SKM-1 treated with dmso at 0.1 percent for 144 hours (cell line): ENCODE data around the gene OXSM.

Experiments used
- DNase-seq: peaks from one replicate; lab custom pipeline; 2025; ENCODE audit not compliant: unreplicated experiment; lab: John Stamatoyannopoulos, UW

Gene OXSM

DNA sequence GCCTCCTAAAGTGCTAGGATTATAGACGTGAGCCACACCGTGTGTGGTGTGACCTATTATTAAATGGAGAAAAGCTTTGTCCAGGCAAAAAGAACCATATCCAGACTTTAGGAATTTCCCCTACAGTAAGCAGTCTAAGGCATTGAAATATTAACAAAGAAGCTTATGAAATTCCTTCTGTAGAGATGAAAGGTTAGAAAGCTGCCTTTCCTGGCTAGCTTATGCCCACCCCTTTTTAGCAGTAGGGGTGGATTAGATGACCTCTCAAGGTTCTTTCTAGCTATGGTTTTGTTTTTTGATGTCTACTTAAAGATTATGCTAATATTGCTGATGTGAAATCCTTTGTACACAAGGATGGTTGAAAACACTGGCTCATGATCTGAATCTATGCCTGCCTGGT, 13.9 kb downstream of the OXSM start:
- no peak for DNase-seq

DNA sequence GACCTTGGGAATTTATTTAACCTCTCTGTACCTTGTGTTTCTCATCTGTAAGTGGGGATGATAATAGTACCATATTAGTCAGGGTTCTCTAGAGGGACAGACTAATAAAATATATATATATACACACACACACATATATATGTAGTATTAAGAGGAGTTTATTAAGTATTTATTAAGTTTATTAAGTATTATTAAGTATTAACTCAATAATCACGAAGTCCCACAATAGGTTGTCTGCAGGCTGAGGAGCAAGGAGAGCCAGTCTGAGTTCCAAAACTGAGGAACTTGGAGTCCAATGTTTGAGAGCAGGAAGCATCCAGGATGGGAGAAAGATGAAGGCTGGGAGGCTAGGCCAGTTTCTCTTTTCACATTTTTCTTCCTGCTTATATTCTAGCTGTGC, 14.8 kb downstream of the OXSM start:
- no peak for DNase-seq

DNA sequence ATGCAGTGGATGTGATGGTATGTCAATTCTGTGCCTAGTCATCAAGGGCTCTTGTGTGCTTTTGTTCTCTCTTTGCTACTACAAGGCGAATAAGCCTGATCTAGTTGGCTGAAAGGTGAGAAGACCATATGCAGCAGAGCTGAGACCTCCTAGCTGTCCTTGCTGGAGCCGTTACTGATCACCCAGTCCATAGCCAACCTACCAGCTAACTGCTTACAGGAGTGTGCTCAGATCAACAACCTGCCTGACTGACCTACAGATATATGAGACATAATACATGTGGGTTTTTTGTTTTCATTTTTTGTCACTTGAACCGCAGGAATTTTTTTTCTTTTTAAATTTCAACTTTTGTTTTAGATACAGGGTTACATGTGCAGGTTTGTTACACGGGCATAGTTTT, 22.8 kb downstream of the OXSM start:
- DNase-seq, result no peak

DNA sequence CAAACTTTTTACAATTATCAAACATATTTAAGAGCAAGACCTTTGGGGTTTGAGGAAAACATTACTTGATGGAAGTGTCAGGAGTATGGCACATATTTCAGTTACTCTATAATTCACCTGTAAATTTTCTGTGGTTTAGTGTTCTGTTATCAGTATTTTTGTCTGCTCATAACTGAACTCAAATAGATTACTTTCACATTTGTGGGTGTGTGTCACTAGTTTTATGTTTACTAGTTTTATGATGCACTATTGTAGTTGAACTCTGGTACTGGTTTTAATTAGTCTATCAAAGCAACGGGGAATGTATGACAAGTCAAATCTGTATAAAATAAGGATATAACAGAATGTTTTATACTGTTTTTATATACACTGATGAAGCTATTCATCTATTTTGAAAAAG, 27.2 kb downstream of the OXSM start:
- no peak for DNase-seq

DNA sequence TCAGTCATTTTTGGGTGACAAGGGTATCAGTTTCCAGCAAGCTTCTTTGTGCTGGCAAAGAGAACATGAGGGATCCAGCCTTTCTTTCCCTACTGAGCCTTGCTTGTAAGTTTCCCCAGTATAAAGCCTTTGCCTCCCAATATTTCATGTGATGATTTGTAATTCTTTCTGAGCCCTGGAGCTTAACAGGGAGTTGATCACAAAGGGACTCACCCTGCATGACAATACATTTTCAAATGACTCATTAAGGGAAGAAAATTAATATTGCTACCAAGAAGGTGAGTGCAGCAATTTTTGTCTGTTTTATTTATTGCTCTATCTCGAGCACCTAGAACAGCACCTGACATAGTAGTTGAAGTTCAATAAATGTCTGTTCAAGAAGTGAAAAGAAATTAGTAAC, 27.7 kb downstream of the OXSM start:
- DNase-seq, result no peak

DNA sequence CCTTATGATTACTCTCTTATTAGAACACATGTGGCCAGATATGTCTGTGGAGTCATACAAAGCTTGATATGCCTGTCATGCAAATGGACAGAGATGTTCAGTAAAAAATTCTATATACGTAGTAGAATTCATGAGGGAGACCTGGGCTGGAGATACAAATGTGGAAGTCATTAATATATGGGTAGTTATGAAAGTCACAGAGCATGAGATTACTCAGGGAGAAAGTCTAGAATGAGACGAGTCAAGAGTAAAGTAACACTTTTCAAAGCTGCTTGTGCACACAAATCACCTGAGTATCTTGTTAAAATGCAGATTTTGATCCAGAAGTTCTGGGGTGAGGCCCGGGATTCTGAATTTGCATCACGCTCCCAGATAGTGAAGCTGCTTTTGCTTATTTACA, 28.4 kb downstream of the OXSM start:
- DNase-seq, result no peak

DNA sequence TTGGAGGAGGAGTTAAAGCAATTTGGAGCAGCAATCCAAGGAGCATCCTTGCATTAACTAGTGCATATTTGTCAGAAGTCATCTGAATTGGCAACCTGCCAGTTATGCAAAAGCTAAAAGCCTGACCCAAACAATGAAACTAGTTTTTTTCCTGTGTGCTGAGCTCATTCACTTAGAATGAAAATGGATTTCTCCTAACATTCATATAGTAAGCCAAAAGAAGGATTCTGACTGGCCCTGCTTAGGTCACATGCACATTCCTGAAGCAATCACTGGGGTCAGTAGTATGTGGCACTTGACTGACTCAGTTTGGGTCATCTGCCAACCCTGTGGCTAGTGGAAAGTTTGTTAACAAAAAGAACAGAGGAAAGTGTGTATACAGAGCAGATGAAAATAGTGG, 30.5 kb downstream of the OXSM start:
- DNase-seq, result no peak

DNA sequence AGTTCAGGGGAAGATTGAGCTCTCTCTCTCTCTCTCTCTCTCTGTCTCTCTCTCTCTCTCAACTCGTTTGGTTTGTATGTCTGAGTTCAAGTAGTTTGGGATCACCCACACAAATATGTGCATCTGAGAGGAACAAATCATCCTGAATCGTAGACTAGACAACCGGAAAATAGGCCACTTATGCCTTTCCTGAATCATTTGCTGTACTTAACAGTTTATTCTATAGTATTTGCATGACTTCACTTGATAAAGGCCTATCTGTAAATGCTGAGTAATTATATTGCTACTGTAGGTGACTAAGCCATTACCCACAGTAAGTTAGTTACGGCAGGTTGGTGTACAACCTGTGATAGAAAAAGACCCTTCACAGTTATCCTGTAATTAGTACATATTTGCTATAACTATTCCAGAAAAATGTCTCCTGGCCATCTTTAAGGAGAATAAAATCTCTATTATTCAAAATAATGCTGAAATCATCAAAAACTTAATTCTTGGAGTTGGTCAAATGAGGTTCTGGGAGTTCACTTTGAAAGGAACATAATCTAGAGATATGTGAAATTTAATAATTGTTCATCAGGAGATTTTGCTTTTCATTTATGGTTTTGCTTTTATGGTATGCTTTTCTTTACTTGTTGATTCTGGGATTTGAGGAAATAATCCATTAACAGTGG, 31.1 kb downstream of the OXSM start:
- DNase-seq, result no peak

DNA sequence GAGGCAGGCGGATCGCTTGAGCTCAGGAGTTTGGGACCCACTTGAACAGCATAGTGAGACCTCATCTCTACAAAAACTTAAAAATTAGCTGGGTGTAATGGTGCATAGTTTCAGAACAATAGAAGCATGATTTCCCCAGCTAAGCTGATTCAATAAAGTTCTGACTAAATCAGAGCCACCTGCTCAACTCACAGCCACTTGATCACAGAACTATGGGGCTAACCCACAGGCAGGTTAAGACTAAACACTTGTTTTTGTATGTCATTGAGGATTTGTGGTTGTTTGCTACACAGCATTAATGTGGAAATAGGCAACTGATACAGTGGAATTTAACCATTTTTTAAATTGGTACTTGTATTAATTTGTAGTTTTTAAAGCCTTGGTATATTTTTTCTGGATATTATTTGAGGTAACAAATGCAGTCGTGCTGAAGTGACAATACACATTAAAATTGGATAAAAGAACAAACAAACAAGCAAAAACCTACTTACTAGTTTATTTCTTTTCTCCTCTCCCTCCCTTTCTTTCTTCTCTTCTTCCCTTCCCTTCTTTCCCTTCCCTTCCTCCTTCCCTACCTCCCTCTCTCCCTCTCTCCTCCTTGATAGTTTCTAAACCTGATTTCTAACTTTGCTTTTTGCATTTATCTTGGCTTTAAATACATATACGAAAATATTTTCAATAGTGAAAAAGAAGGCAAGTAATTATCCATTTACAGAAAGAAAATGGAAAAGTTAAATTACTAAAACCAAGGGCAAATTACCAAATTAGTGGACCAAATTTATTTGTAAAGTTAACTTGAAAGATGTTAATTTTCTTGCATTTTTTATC, 32.1 kb downstream of the OXSM start:
- no peak for DNase-seq

DNA sequence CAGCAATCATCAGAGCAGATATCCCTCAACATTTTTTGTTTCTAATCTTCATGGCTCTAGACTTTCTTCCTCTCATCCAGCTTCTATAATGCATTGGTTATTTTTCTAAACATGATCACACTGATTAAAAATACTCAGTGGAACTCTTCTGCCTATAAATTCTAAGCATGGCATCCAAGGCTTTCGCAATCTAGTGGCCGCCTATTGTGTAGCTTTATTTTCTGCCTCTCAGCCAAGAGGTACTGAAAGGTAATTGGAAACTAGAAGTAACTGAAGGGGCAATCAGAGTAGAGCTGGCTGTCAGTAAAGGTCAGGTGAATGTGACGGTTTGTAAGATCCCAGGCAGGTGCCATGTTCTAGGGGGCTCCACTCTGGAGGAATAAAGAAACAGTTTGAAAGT, 33.4 kb downstream of the OXSM start:
- no peak for DNase-seq

DNA sequence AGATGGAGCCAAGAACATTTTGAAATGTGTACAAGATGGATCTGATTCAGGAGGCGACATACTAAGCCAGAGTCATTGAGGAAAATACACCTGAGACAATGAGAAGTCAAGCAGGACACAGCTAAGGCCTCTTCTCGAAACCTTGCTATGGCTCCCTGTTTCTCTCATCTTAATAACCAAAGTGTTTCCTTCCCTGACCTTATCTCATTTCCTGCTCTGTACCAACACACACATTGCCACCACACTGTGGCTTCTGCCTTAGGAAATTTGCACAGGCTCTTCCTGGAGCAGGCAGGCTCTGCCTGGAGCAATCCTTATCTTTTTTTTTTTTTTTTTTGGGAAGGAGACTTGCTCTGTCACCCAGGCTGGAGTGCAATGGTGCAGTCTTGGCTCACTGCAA, 36.6 kb downstream of the OXSM start:
- no peak for DNase-seq

DNA sequence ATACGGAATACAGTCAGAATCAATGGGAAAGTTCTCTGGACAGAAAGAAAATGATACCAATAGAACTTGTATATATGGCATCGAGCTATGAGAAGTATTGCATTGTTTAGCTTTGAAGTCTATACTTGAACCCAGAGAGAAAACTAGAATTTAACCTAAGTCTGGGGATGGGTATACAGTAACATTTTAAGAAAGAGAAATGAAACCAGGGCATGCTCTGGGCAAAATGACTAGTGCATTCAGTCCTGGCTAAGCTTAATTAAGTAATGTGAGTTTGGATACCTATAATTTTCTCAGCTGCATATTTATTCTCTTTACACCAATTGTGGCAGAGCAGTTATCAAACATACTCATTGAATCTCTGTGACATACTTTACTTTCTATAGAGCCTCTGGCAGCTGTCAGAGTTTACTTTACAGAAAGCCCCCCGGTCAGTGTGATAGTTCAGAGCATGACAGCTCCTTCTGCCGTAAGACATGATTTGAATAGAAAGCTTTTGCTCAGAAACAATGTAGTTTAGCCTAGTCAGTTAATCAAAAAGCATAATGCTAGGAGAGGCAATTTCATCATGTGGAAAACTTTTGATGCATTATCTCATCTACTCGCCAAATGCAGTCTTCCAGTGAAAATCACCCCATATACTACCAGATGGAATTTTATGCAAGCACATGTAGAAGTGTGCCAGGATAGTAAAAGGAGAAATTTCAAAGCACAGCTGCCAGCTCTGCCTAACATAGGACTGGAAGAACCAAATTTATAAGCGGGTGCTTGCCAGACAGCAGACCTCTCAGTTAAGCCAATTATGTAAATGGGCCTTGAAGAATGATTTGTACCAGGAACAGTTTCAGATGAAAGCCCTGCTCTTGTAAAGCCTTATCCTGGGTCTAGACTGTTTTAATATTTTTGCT, 40.7 kb downstream of the OXSM start:
- no peak for DNase-seq

DNA sequence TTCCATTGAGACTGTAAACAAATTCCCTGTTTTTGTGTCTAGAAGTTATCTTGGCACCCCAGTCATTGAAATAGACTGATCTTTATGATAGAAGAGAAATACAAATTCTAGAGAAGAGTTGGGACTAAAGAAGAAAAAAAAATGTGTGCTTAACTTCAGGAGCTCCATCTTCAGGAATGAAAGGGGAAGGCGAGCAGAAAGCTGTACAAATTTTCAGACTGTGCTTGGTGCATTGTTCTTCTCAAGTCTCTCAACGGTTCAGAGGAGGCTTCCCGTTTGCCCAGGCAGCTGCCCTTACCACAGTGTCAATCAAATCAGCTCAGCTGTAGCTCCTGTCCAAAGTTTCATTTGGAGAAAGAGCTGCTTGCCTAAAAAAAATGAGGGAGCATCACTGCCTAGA, 41.7 kb downstream of the OXSM start:
- peak; percentile 40 for DNase-seq

DNA sequence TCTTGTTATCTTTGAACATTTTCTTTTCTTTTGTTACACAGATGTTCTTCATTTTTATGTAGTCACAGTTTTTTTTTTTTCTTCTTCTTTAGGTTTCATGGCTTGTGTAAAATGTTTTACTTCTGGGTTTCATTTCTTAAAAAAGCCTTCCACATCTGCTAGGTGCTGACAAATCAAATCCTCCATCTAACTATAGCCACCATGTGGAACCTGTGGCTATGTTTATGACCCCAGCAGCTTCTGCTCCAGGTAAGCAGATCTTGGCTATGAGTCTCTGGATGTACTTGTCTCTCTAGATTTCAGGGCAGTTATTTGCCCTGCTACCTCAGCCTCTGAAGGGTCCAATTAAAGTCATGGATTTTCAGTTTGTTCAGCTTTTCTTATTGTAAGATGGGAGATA, 44.5 kb downstream of the OXSM start:
- DNase-seq, result no peak

DNA sequence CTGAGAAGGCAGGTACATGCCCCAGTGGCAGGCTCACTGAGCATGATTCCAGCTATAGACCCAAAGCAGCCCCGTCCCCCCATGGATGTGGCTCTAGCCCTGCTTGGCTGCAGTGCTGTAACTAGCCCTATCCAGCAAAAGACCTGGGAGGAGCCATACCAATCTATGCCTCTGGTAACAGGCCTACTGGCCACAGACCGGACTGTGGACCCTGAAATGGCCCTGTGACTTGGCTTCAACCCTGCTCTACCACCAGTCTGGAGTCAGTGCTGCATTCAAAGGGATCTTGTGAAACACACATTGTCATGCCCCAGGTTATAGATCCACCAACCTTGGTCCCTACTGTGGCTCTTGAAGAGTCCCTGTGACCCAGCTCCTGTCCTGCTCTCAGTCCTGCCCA, 46.7 kb downstream of the OXSM start:
- DNase-seq, result no peak

DNA sequence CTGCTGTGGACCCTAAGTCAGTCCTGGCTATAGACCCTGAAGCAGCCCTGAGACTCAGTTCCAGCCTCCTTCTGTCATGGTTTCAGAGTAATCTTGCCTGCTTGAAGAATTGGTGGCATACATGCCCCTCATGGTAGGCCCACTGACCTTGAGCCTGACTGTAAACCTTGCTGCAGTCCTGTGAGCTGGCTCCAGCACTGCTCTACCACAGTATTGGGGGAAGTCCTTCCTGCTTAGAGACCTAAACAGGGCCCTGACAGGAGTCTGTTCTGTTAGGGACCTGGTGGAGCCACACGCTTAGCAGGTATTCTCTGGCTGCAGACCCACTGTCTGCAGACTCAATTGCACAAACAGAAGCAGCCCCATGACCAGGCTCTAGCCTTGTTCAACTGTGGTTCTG, 47.1 kb downstream of the OXSM start:
- no peak for DNase-seq

DNA sequence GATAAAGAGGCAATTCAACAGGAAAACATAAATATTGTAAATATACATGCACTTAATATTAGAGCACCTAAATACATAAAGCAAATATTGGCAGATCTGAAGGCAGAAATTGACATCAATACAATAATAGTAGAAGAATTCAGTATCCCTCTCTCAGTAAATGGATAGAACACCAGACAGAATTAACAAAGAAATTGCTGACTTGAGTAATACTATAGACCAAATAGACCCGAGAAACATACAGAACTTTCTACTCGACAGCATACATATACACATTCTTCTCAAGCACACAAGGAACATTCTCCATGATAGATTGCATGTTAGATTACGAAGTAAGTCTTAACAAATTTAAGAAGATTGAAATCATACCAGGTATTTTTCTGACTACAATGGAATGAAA, 50.2 kb downstream of the OXSM start:
- no peak for DNase-seq

DNA sequence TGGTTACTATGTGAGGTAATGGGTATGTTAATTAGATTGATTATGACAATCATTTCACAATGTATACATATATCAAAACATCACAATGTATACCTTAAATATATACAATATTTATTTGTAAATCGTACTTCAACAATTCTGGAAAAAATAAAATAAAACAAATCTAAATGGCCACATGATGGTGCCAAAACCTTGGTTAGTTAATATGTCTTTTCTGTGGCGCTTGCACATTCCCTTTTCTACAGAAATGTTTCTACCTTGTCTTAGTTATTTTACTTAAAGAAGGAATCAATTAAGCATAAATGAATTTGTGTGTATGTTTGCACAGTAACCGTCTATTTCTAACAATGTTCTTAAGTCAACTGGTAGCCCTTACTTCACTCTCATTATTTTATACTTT, 53.4 kb downstream of the OXSM start:
- no peak for DNase-seq
